ENCODE measurements around the gene FAM124B. TPM values are rescaled to one million over a fixed set of nuclear protein-coding genes. Genes with fewer than 3 reads are reported as not detected.

Gene FAM124B
- total and polyA plus RNA-seq, 2 donors (not counting 1 experiment from before 2014, with no cell fraction given), result 0.13 to 0.34 TPM

GRCh38 chr2:224417947-224418346 lies 16.0 kb upstream of the FAM124B start:
- Histone ChIP-seq H3K4me3 (ENCODE audit: control extremely low read depth in 1 of 5, extremely low read depth in 1 of 5, insufficient read depth in 1 of 5, low read depth in 2 of 5, low read length in 4 of 5) (no peak overlapping the region), H3K27me3 (replicated peaks in 1 of 4; ENCODE audit: control extremely low read depth in 1 of 4, control insufficient read depth in 3 of 4, insufficient read depth in 4 of 4, low read length in 3 of 4) (no peaks in the 10 kb centered on the region), H4K20me1 (ENCODE audit: control insufficient read depth, insufficient read depth, low read length, poor library complexity, severe bottlenecking) (no peaks in the 10 kb centered on the region), H3K36me3 (replicated peaks in 1 of 2; ENCODE audit: control extremely low read depth in 1 of 2, control insufficient read depth in 1 of 2, extremely low read depth in 1 of 2, insufficient read depth in 2 of 2, low read length in 1 of 2) (no peaks in the 10 kb centered on the region), H3K27ac (ENCODE audit: low read length in 2 of 2) (no peak overlapping the region), H3K4me1 (ENCODE audit: control insufficient read depth in 2 of 2, insufficient read depth in 2 of 2, low read length in 2 of 2) (no peaks in the 10 kb centered on the region), H3K9ac (ENCODE audit: low read length) (no peak overlapping the region), H3K79me2 (ENCODE audit: control insufficient read depth, insufficient read depth, low read length) (no peaks in the 10 kb centered on the region), H3K4me2 (replicated peaks; ENCODE audit: low read depth, low read length, poor library complexity, severe bottlenecking) (no peak overlapping the region), H3K9me3 (ENCODE audit: control extremely low read depth in 1 of 3, control insufficient read depth in 2 of 3, insufficient read depth in 1 of 3, low read length in 2 of 3) (peaks cover 0 to 2% (median 0%) of the 10 kb centered on the region in 3 donors), H2AFZ (ENCODE audit: insufficient read depth, low read depth, low read length, poor library complexity, severe bottlenecking) (no peak overlapping the region)
- intact Hi-C loops (cut with micrococcal nuclease), result no loop called here
- DNase-seq (no peak), ATAC-seq (ENCODE audit: low read depth) (no peak)
- no peaks in the 10 kb centered on the region for H3K4me1 Mint-ChIP-seq
- WGBS (ENCODE audit: insufficient coverage), result 100% methylated on average over 3 of the region's 4 CpGs
- H3K9me3 Mint-ChIP-seq (ENCODE audit: insufficient read depth), result no peaks in the 10 kb centered on the region
- no peak for TF ChIP-seq CTCF (IDR thresholded peaks at IDR 0.05)
- no peak for TF ChIP-seq EZH2 (IDR thresholded peaks at IDR 0.05; ENCODE audit: borderline replicate concordance, insufficient read depth, low read depth, low read length, poor library complexity, severe bottlenecking)
- peaks cover 6% of the 10 kb centered on the region for H3K27me3 Mint-ChIP-seq
- ChIA-PET CTCF (no interaction called here), POLR2A (no interaction called here)
- H3K27ac Mint-ChIP-seq, result no peak overlapping the region
- H3K4me3 Mint-ChIP-seq, result no peak overlapping the region

GRCh38 chr2:224417361-224417729 lies 15.4 kb upstream of the FAM124B start:
- H4K20me1 ChIP-seq (ENCODE audit: control insufficient read depth, insufficient read depth, low read length, poor library complexity, severe bottlenecking), result no peaks in the 10 kb centered on the region
- H3K27me3 Mint-ChIP-seq, result peaks cover 6% of the 10 kb centered on the region
- no peak overlapping the region for H3K9ac ChIP-seq (ENCODE audit: low read length)
- no peaks in the 10 kb centered on the region for H3K4me1 ChIP-seq (ENCODE audit: control insufficient read depth in 2 of 2, insufficient read depth in 2 of 2, low read length in 2 of 2)
- ChIA-PET CTCF (no interaction called here), POLR2A (no interaction called here)
- DNase-seq (no peak), ATAC-seq (ENCODE audit: low read depth) (no peak)
- intact Hi-C loops (cut with micrococcal nuclease), result no loop called here
- no peak overlapping the region for H2AFZ ChIP-seq (ENCODE audit: insufficient read depth, low read depth, low read length, poor library complexity, severe bottlenecking)
- H3K4me3 Mint-ChIP-seq, result no peak overlapping the region
- H3K4me1 Mint-ChIP-seq, result no peaks in the 10 kb centered on the region
- H3K79me2 ChIP-seq (ENCODE audit: control insufficient read depth, insufficient read depth, low read length), result no peaks in the 10 kb centered on the region
- no peaks in the 10 kb centered on the region for H3K9me3 Mint-ChIP-seq (ENCODE audit: insufficient read depth)
- TF ChIP-seq EZH2 (IDR thresholded peaks at IDR 0.05; ENCODE audit: borderline replicate concordance, insufficient read depth, low read depth, low read length, poor library complexity, severe bottlenecking) (no peak), CTCF (IDR thresholded peaks at IDR 0.05) (no peak)
- H3K4me2 ChIP-seq (replicated peaks; ENCODE audit: low read depth, low read length, poor library complexity, severe bottlenecking), result no peak overlapping the region
- no peaks in the 10 kb centered on the region for H3K27me3 ChIP-seq (replicated peaks in 1 of 4; ENCODE audit: control extremely low read depth in 1 of 4, control insufficient read depth in 3 of 4, insufficient read depth in 4 of 4, low read length in 3 of 4)
- H3K27ac Mint-ChIP-seq, result no peak overlapping the region
- no peak overlapping the region for H3K27ac ChIP-seq (ENCODE audit: low read length in 2 of 2)
- no peaks in the 10 kb centered on the region for H3K36me3 ChIP-seq (replicated peaks in 1 of 2; ENCODE audit: control extremely low read depth in 1 of 2, control insufficient read depth in 1 of 2, extremely low read depth in 1 of 2, insufficient read depth in 2 of 2, low read length in 1 of 2)
- peaks cover 0 to 2% (median 0%) of the 10 kb centered on the region in 3 donors for H3K9me3 ChIP-seq (ENCODE audit: control extremely low read depth in 1 of 3, control insufficient read depth in 2 of 3, insufficient read depth in 1 of 3, low read length in 2 of 3)
- no peak overlapping the region for H3K4me3 ChIP-seq (ENCODE audit: control extremely low read depth in 1 of 5, extremely low read depth in 1 of 5, insufficient read depth in 1 of 5, low read depth in 2 of 5, low read length in 4 of 5)
- no CpG with 5 or more reads among the region's 1 CpG for WGBS (ENCODE audit: insufficient coverage)

Measured in B cell (primary cell).